HFF-Myc (cell line): Measurements from ENCODE around the gene NR5A1.

Source experiments
- DNase-seq: peaks from one replicate; pipeline ENCODE4 v3.0.0-alpha.2; 2011; ENCODE audit warnings: low read depth; ENCODE audit errors: extremely low read depth
- H3K4me3 ChIP-seq: replicated peaks from 2 replicates; pipeline ENCODE4 v1.5.1; 2011; ENCODE audit warnings: low read depth, mild to moderate bottlenecking, control low read depth, low read length
- TF ChIP-seq, protein P1 (sequence below): IDR thresholded peaks from 2 replicates; pipeline ENCODE4 v1.5.1; 2012; ENCODE audit warnings: mild to moderate bottlenecking, low read depth, low read length, control low read depth; ENCODE audit errors: missing control alignments

The NR5A1 gene

DNA sequence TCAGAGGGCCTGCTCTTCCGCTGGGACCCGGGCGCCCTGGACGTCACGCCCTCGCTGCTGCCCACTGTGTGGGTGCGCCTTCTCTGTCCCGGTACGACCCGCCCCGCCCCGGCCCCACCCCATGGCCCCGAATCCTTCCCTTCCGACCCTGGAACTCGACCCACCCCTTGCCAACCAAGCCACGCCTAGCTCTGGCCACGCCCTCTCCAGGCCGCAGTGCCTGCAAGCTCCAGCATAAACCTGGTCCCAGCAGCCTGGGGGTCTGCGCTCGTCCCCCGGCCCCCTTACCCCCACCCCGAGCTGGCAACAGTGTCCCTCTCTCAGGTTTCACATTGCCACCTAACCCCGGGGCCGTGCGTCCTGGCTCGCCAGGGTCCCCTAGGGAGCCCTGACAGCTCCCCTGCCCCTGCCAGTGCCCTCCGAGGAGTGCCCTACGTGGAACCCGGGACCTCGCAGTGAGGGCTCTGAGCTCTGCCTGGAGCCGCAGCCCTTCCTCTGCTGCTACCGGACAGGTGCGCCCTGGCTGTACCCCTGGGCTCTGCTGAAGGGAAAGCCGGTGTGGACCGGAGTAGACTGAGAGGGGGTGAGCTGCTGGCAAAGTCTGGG, 53.5 kb downstream of the NR5A1 start:
- TF ChIP-seq, protein P1, sequence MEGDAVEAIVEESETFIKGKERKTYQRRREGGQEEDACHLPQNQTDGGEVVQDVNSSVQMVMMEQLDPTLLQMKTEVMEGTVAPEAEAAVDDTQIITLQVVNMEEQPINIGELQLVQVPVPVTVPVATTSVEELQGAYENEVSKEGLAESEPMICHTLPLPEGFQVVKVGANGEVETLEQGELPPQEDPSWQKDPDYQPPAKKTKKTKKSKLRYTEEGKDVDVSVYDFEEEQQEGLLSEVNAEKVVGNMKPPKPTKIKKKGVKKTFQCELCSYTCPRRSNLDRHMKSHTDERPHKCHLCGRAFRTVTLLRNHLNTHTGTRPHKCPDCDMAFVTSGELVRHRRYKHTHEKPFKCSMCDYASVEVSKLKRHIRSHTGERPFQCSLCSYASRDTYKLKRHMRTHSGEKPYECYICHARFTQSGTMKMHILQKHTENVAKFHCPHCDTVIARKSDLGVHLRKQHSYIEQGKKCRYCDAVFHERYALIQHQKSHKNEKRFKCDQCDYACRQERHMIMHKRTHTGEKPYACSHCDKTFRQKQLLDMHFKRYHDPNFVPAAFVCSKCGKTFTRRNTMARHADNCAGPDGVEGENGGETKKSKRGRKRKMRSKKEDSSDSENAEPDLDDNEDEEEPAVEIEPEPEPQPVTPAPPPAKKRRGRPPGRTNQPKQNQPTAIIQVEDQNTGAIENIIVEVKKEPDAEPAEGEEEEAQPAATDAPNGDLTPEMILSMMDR, result no peak
- DNase-seq, result no peak
- no peak overlapping the region for H3K4me3 ChIP-seq

DNA sequence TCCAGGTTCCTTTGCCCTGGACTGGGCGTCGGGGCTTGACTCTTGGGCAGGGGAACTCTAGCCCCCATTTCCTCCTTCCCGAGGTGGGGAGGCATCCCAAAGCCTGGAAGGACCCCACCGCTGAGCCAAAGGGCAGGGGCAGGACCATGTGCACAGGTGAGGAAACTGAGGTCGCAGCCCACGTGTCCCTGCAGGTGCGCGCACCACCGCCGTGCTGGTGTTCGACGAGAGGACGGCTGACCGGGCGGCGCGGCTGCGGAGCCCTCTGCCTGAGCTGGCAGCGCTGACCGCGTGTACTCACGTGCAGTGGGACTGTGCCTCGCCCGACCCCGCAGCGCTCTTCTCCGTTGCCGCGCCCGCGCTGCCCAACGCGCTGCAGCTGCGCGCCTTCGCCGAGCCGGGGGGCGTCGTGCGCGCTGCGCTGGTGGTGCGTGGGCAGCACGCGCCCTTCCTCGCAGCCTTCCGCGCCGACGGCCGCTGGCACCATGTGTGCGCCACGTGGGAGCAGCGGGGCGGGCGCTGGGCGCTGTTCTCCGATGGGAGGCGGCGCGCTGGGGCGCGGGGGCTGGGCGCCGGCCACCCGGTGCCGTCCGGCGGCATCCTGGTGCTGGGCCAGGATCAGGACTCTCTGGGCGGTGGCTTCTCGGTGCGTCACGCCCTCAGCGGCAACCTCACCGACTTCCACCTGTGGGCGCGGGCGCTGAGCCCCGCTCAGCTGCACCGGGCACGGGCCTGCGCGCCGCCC, 54.2 kb downstream of the NR5A1 start:
- no peak for DNase-seq
- TF ChIP-seq, protein P1, result no peak
- H3K4me3 ChIP-seq, result no peak overlapping the region

DNA sequence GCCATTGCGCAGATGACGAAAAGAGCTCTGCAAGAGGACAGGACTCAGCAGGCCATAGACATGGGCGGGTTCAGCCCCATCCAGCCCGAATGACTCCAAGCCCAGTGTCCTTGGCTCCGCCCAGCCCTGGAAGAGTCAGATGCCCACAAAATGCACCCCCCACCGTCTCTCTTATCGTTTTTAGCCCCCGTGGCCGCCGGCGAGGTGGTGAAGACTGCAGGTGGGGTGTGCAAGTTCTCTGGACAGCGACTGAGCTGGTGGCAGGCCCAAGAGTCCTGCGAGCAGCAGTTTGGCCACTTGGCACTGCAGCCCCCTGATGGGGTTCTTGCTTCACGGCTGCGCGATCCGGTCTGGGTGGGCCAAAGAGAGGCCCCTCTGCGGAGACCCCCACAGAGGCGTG, 54.9 kb downstream of the NR5A1 start:
- TF ChIP-seq, protein P1, result no peak
- no peak for DNase-seq
- no peak overlapping the region for H3K4me3 ChIP-seq

DNA sequence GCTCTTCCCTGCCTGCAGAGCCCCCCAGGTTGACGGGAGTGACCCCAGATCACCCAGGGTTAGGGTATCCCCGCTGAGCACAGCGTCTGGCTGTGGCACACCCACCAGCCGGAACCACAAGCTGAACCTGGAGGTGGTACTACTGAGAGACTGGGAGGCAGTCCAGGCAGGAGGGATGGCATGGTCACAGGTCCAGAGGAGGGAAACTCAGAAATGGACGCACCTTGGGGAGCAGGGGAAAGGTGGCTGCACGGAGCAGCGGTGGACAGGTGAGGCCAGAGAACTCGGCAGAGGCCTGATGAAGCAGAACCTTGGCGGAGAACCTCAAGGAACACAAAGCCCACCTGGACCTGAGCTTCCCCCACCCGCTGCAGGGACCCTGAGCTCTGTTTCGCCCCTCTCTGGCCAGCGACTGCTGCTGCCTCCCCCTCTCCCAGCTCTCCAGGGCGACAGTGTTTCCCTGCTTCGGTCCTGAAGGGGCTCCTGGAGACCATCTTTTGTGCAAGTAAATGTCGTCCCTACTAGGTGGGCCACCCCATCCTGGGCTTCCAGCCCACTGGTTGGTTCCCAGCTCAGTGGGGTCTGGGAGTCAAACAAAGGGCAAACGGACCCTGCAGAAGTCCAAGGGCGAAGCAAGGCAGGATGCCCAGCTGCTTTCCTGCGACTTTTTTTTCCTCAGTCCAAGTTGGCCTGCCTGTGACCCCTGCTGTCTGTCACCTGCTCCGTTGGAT, 56.1 kb downstream of the NR5A1 start:
- TF ChIP-seq, protein P1, result no peak
- H3K4me3 ChIP-seq, result no peak overlapping the region
- DNase-seq, result no peak

DNA sequence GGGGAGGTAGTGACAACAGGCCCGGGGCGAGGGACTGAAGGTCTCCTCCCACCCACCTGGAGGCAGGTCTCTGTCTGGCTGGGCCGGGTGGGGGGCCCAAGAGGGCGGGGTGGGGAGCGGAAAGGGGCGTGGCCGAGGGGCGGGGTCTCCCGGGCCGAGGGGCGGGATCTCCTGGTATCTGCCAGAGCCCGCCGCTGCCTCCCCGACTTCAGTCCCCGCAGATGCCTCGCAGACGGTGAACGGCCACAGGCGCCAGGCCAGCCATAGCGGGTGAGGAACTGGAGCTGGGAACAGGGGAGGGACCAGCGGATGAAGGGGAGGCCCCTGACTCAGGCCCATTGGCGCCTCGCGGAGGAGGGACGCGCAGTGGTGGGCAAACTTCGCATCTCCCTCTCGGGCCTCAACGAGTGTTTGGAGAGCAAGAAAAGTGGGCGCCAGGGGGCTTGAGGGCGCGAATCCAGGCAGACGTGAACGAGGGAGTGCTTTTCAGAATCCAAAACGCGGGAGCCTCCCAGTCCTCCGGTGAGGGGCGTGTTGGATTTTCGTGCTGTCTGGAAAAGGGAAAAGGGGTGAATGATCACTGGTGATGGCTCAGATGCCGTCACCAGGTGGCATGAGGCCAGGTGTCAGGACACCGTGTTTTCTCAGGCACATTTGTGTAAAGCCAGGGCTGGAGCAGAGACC, 56.8 kb downstream of the NR5A1 start, which contains the start of gene ADGRD2:
ADGRD2 (plus strand) TSS at position 211 of the 684 bp plus-strand sequence. CDS start 1,216 bp downstream, outside the sequence.
- no peak for DNase-seq
- TF ChIP-seq, protein P1, result no peak
- no peak within 1 kb of the TSS for H3K4me3 ChIP-seq

DNA sequence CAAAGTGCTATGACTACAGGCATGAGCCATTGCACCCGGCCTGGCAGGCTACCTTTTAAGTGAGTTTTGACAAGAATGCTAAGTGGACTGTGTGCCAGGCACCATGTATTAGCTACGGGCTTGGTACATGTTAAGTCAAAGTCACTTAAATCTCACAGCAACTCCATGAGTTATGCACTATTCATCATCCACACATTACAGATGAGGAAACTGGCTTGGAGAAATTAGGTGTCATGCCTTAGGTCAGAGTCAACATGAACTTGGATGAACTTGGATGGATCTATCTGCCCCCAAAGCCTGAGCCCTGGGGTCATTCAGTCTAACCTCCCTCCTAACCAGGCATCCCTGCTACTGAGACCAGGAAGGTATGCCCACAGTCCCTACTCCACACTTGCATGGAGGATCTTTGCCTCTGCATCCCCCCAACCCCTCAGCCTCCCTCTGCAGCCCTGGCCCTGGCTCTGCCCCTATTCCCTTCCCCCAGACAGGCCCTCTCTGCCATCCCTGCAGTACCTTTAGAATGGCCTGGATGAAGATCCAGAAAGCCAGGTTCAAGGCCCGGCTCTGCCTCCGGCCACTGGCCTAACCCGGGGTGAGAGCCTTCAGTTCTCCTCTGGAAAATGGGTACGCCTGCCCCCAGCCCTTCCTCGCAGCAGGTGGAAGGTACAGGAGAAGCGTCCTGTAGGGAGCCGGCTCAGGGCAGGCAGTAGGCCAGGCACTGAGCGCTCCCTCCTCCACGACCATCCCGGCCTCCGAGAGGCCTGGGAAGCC, 57.6 kb downstream of the NR5A1 start:
- no peak overlapping the region for H3K4me3 ChIP-seq
- no peak for DNase-seq
- TF ChIP-seq, protein P1, result no peak
